Measurements from ENCODE around the gene SRRM3. TPM values are rescaled to one million over a fixed set of nuclear protein-coding genes. Genes with fewer than 3 reads are reported as not detected.

Gene SRRM3
- total and polyA plus RNA-seq, 9 of the 15 experiments (the other 6 are each of a cell fraction or from before 2014, with no cell fraction given): 0.04 to 0.91 (median 0.46) TPM; not detected in 2

- Histone ChIP-seq H3K9me3 (replicated peaks; ENCODE audit: control insufficient read depth, insufficient read depth, low read depth, low read length) (no peaks in the 10 kb centered on the region), H4K20me1 (replicated peaks; ENCODE audit: control insufficient read depth, insufficient read depth, low read length) (no peaks in the 10 kb centered on the region), H3K36me3 (ENCODE audit: control insufficient read depth, insufficient read depth, low read length) (no peaks in the 10 kb centered on the region), H3K4me2 (ENCODE audit: insufficient read depth, low read length) (no peak overlapping the region), H2AFZ (ENCODE audit: low read depth, low read length) (no peak overlapping the region; the same call in 1 of the 2 replicates), H3K9me1 (ENCODE audit: control insufficient read depth, insufficient read depth, low read length) (no peaks in the 10 kb centered on the region), H3K4me1 (replicated peaks in 1 of 2; ENCODE audit: control insufficient read depth in 2 of 2, insufficient read depth in 2 of 2, low read length in 2 of 2) (peaks cover 26 to 48% of the 10 kb centered on the region in 2 experiments), H3K9ac (ENCODE audit: insufficient read depth in 1 of 2, low read depth in 2 of 2, low read length in 2 of 2) (peak overlapping the region in 1 of 2 experiments; percentile 6; a peak in 1 of 4 replicates), H3K79me2 (ENCODE audit: control insufficient read depth, insufficient read depth, low read length) (no peaks in the 10 kb centered on the region), H3K27me3 (ENCODE audit: control insufficient read depth in 2 of 2, insufficient read depth in 2 of 2, low read length in 2 of 2) (no peaks in the 10 kb centered on the region), H3K4me3 (no peak overlapping the region), H3K27ac (ENCODE audit: extremely low read depth, low read depth, low read length) (no peak overlapping the region)
- WGBS (ENCODE audit: insufficient coverage, low coverage, missing lambda C conversion rate): 54% methylated on average over 8 of the region's 8 CpGs
- FAIRE-seq (no peak), ATAC-seq (no peak), DNase-seq (ENCODE audit: extremely low read depth in 1 of 4, low spot score in 3 of 4) (no peak)
- BruUV-seq (replicated peaks): no TSS peak
- in situ Hi-C loops (cut with MboI) (no loop called here), intact Hi-C loops (cut with micrococcal nuclease) (no loop called here)
- TF ChIP-seq POLR3A (IDR thresholded peaks at IDR 0.05; ENCODE audit: borderline replicate concordance, extremely low read depth, insufficient read depth, insufficient read length) (no peak), NCOA4 (IDR thresholded peaks at IDR 0.05; ENCODE audit: partially characterized antibody) (no peak), ZBTB40 (IDR thresholded peaks at IDR 0.05) (no peak), ZBTB40 (CRISPR knock-in tag; IDR thresholded peaks at IDR 0.05) (no peak), U2AF2 (optimal IDR thresholded peaks at IDR 0.05; ENCODE audit: low read depth, low read length) (no peak), GTF2F1 (IDR thresholded peaks at IDR 0.05; ENCODE audit: low read depth, low read length) (no peak), TCF7 (IDR thresholded peaks at IDR 0.05; ENCODE audit: borderline replicate concordance) (no peak), ZBTB1 (CRISPR knock-in tag; IDR thresholded peaks at IDR 0.05; ENCODE audit: borderline replicate concordance, low read depth) (no peak)
- ChIA-PET POLR2A (interaction anchor here (0.6 to 0.7 kb wide), 2 partner anchors 46 to 420 kb away, joined by 3 to 4 read pairs; no protein-coding TSS in a partner anchor), CTCF (ENCODE audit: low intra/inter-chr PET ratio) (interaction anchor here (5.3 kb wide), 1 partner anchor 21 kb away, joined by 111 read pairs; no protein-coding TSS in a partner anchor)
Measured at GRCh38 chr7:76293407-76293901, 91.8 kb downstream of the SRRM3 start.

All from K562 (cell line).